ENCODE data around the gene PLIN1.

The PLIN1 gene

DNA sequence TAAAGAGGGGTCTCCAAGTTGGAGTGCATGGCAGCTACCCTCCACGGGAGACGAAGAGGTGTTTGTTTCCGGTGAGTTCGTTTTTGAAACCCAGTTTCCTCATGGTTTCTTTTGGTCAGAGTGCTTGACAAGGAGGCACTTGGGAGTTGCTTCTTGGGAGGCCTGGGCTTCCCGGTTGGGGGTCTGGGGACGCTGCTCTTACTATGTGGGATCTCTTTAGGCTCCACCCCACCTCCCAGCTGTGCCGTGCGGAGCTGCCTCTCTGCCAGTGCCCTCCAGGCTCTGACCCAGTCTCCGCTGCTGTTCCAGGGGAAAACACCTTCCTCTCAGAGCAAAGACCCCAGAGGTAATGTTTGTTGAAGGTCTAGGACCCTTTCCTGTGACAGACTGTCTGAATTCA lies 53.5 kb downstream of the PLIN1 start:
- no peak for DNase-seq

DNA sequence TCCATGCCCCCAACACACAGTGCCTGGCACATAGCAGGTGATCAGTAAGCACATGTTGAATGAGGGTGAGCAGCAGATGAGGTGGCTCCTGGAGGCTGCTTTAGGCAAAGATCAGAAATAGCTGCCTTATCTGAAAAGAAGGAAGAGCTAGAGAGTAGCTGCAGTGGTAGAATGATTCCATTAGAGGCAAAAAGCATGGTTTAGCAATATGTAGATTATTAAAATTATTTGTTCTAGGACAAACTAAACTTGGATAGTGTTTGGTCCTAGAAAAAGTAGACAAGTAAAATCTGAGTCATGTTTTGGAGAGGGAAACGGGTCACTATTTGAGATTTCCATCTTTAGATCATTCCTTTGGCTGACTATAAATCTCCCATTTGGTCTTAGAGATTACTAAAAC lies 56.0 kb downstream of the PLIN1 start:
- DNase-seq = no peak

DNA sequence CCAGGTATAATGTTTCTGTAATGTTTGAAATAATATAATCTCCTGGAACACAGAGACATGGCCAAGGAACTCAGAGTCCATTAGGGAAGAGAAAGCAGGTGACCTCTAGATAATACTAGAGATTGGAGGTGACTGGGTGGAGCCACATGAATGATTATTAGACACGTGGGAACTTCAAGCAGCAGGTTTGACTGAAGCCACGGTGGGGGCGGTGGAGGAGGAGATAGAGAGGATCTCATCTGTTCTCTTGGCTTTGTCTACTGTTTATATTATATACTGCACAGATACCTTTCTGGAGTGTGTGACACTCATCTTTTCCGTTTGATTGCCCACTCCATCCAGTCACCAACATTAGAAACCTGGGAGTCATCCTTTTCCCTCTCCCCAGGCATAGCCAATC lies 57.6 kb downstream of the PLIN1 start:
- no peak for DNase-seq

DNA sequence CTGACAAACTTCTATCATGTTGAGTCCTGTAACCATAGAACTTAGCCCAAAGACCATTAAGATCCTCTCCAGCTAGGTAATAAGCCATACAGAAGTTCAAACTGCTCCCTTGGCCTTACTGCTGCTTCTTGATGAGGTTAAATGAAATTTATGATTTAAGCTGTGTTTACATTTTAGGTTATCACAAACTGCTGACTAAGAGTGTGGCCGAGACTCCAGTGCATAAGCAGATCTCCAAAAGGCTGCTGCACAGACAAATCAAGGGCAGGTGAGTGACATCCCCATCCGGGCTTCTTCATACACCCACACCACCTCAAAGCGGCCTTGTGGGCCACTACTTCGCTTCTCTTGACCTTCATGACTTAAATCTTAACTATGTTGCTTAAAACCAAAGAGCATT lies 62.9 kb downstream of the PLIN1 start:
- DNase-seq = no peak

DNA sequence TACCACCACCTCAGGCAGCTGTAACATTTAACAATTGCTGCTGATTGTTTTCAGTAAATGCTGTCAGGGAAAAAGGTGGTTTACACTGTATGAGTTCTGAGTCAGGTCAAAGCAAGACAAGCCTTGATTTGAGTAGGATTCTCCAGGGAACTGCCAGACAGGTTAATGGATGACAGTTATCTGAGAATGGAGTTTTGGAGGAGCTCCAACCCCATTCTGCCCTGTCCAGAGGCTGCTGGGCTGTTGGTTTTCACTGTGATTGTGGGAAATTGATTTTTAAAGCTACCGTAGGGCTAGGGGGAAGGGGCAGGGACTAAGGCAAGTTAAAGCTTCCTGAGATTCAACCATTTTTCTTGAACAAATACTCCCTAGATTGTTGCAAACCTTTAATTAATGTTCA lies 64.0 kb downstream of the PLIN1 start:
- DNase-seq = no peak

Measured in NCI-H82 (cell line).